Measurements from ENCODE around the gene ZNF394. TPM values are rescaled to one million over a fixed set of nuclear protein-coding genes. Genes with fewer than 3 reads are reported as not detected.
A peak's percentile ranks its signal among the peaks of the same experiment; 100 is the strongest.
"Not testable (repeated sequence)": the region's sequence is repeated elsewhere in the genome, so short reads cannot be mapped to it uniquely, and the experiment has no call there.

ZNF394 gene
- 15.8 TPM for total RNA-seq
- long read RNA-seq, transcript ZNF394-201 (3 exons, 2,179 nt), result major isoform, 56 of 65 reads
- long read RNA-seq, partial matches to known transcripts, result 0 of 65 reads
- long read RNA-seq, other reads (novel, unspliced or antisense), result 6 of 65 reads

DNA sequence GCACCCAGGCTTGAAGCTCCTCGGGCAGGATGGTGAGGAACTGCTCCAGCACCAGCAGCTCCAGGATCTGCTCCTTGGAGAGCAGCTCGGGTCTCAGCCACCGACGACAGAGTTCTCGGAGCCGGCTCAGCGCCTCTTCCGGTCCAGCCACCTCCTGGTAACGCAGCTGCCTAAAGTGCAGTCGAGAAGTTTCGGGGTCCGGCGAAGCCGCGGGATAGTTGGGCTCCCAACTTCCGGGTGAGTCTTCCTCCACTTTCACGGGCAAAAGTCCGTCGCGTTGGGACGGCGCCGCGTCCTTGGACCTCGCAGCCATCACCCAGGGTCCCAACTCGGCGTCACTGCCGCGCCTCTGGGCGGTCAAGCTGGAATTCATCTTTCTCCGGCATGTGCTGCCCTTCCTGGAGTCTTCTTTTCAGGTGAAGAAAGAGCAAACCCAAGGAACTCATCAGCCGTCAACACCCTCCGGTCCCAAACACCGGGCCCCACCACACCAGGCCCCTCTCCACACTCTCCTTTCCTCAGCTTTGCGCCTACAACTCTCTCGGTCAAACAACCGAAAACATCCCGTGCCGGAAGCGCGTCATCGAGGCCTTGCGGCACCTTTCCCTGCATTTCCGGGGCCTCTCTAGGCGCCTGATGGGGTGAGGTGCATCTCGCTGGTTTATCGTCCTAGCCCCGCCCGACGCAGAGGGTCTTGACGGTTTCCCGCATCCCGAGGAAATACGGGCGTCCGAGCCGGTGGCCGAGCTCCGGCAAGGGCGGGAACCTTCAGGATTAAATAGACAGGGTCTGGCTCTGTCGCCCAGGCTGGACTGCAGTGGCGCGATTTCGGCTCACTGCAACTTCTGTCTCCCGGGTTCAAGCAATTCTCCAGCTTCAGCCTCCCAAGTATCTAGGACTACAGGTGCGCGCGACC is at the start of gene ZNF394:
ZNF394 (minus strand) TSS at position 561 of the 916 bp plus-strand sequence; CDS start at position 373, 188 bp downstream.
- DNase-seq (peak; percentile 95), ATAC-seq (ENCODE audit: poor library complexity) (peak; percentile 72)
- intact Hi-C loops (cut with DNase I), result loop anchor here (10.0 kb wide), 1 partner anchor 55 kb away; the partner anchor contains the start of genes FAM200A and ZNF655

DNA sequence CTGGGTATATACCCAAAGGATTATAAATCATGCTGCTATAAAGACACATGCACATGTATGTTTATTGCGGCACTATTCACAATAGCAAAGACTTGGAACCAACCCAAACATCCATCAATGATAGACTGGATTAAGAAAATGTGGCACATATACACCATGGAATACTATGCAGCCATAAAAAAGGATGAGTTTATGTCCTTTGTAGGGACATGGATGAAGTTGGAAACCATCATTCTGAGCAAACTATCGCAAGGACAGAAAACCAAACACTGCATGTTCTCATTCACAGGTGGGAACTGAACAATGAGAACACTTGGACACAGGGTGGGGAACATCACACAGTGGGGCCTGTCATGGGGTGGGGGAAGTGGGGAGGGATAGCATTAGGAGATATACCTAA is 49.5 kb upstream of the ZNF394 start:
- ATAC-seq (ENCODE audit: poor library complexity); intact Hi-C loops (cut with DNase I); DNase-seq: not testable (repeated sequence)

DNA sequence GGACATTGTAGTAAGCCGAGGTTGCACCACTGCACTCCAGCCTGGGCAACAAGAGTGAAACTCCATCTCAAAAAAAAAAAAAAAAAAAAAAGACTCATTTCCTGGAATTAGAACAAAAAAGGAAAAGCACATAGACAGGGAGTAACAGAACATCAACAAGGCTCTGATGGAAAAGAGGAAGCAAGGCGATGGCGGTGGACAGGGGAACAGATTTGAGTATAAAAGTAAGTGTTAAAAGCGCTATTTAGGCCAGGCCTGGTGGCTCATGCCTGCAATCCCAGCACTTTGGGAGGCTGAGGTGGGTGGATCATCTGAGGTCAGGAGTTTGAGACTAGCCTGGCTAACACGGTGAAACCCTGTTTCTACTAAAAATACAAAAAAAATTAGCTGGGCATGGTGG is 45.2 kb upstream of the ZNF394 start:
- intact Hi-C loops (cut with DNase I); DNase-seq; ATAC-seq (ENCODE audit: poor library complexity): not testable (repeated sequence)

DNA sequence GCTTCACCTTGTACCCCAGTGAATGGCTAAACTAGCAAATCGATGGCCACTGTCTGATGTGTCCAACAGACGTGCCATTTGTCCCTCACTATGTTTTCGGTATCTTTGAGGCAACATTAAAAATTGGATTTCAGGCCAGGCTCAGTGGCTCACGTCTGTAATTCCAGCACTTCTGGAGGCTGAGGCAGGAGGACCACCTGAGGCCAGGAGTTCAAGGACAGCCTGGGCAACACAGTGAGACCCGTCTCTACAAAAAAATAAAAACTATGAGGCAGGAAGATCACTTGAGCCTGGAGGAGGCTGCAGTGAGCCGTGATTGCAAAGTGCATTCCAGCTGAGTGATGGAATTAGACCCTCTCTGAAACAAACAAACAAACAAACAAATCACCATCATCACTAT is 43.8 kb upstream of the ZNF394 start:
- intact Hi-C loops (cut with DNase I), result no loop called here
- no peak for ATAC-seq (ENCODE audit: poor library complexity)

DNA sequence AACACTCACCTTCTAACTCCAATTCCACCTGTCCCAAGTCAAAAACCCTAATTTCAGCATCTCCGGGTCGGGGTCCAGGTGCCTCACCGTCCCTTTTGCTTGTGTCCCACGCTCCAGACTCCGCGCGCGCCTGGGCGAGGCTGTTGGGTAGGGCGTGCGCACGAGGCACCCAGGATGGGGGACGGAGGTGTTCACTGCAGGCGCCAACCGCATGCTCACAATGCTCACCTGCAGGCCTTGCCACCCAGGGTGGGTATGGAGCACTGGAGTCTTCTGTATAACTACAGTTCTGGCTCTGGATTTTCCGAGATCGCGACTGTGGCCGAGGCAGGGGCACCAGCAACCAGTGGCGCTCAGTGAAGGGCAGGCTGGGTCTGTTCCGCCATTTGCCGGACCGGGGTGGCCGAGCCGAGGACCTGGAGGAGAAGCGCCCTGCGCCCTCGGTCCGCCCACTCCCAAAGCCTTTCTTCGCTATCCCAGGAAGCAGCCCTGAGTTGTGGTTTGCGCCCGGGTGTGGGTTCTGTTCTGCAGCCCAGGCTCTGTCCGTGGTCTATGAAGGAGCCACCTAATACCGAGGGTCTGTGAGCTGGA is 43.1 kb upstream of the ZNF394 start:
- no peak for DNase-seq
- intact Hi-C loops (cut with DNase I), result no loop called here
- no peak for ATAC-seq (ENCODE audit: poor library complexity)

More for the DNA sequence above, 43.8 kb upstream of the ZNF394 start:
- DNase-seq, result no peak

DNA sequence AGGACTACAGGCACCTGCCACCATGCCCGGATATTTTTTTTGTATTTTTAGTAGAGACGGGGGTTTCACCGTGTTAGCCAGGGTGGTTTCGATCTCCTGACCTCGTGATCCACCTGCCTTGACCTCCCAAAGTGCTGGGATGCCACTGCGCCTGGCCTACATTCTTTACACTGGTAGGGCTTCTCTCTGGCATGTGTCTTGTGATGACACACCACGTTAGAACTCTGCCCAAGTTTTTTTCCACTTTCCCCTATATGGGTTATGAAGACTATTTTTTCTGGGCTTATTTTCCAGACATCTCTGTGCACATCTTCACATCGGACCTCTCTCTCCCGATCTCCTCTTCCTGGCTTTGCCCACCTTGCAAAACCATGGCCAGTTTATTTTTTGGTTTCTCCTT is 41.1 kb upstream of the ZNF394 start:
- ATAC-seq (ENCODE audit: poor library complexity), result no peak

DNA sequence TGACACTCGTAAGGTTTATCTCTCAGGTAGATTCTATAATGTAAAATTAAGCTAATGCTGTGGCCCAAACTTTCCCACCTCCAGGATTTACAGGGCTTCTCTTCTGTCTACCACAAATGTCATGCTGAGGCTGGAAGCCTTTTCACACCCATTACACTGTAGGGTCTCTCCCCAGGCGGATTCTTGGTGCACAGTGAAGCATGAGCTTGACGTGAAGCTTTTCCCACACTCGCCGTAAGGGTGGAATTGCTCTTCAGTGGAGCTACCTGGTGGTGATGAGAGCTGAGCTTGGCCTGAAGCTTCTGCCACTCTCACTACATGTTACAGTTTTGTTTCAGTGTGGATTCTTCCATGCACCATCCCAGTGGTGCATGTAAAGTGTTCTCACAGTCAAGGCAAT is 40.5 kb upstream of the ZNF394 start:
- DNase-seq, result no peak
- intact Hi-C loops (cut with DNase I), result no loop called here
- no peak for ATAC-seq (ENCODE audit: poor library complexity)

More for the DNA sequence above, 41.1 kb upstream of the ZNF394 start:
- no peak for DNase-seq
- intact Hi-C loops (cut with DNase I), result no loop called here

DNA sequence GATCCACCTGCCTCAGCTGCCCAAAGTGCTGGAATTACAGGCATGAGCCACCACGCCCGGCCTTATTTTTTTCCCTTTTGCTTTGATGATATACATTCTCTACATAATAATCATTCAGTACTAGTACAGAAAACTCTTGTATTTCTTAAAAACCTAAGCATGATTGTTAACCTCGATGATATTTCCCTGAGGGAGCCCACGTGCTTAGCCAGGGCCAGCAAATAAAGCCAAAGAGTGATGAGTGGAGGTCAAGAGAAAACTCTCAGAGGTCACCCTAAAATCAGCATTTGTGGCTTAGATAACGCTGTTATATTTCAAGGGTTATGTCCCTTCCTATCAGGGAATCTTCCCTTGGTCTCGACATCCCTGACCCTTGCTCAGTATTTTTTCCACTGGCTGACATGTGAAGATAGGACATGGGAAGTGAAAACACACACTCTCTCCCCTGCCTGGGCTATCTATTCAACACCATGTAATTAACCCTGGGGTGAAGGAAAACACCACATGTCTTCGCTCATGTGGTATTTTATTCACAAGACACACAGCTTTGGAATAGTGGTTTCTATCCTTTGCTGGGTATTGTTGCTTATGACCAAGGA is 39.2 kb upstream of the ZNF394 start:
- intact Hi-C loops (cut with DNase I), result no loop called here
- ATAC-seq (ENCODE audit: poor library complexity) (no peak), DNase-seq (no peak)

DNA sequence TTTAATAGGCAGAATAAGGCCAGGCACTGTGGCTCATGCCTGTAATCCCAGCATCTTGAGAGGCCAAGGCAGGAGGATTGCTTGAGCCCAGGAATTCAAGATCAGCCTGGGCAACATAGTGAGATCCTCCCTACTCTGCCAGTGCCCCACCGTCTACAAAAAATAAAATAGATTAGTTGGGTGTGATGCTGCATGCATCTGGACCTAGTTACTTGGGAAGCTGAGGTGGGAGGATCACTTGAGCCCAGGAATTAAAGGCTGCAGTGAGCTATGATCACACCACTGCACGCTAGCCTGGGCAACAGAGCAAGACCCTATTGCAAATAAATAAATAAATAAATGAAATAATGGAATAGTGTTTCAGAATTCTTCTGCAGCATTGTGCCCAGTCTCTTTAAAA is 35.6 kb upstream of the ZNF394 start:
- ATAC-seq (ENCODE audit: poor library complexity), result no peak
- no peak for DNase-seq
- intact Hi-C loops (cut with DNase I), result no loop called here

DNA sequence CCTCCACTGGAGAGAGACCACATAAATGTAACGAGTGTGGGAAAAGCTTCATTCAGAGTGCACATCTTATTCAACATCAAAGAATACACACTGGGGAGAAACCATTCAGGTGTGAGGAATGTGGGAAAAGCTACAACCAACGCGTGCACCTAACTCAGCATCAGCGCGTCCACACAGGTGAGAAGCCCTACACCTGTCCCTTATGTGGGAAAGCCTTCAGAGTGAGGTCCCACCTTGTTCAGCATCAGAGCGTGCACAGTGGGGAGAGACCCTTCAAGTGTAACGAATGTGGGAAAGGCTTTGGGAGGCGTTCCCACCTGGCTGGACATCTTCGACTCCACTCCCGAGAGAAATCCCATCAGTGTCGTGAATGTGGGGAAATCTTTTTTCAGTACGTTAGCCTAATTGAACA is 31.3 kb upstream of the ZNF394 start:
- intact Hi-C loops (cut with DNase I), result no loop called here
- DNase-seq (no peak), ATAC-seq (ENCODE audit: poor library complexity) (no peak)

DNA sequence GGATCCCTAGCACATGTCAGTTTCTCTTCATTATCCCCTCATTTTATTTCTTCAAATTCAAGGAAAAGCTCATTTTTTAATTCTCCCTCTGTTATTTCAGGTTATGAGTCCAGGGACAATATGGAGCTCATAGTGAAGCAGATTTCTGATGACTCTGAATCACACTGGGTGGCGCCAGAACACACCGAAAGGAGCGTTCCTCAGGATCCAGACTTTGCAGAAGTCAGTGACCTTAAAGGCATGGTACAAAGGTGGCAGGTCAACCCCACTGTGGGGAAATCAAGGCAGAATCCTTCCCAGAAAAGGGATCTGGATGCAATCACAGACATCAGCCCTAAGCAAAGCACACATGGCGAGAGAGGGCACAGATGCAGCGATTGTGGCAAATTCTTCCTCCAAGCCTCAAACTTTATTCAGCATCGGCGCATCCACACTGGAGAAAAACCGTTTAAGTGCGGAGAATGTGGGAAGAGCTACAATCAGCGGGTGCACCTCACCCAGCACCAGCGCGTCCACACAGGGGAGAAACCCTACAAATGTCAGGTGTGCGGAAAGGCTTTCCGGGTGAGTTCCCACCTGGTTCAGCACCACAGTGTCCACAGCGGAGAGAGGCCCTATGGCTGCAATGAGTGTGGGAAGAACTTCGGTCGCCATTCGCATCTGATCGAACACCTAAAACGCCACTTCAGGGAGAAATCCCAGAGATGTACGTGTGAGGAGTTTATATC is 25.8 kb upstream of the ZNF394 start:
- intact Hi-C loops (cut with DNase I), result no loop called here
- ATAC-seq (ENCODE audit: poor library complexity) (no peak), DNase-seq (no peak)

DNA sequence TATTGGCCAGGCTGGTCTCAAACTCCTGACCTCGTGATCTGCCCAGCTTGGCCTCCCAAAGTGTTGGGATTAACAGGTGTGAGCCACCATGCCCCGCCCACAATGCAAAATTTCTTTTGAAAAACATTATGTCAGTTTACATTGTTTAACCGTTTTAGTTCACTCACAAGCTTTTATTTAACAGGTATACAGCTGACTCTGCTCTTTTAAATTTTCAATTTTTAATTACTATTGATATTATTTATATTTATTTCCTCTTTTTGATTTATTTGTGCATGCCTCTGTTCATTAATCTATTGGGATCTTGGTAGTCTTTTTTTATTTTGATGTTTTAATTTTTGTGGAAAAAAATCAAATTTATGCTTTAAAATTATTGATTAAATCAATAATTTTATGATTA is 21.3 kb upstream of the ZNF394 start:
- no peak for DNase-seq
- intact Hi-C loops (cut with DNase I), result no loop called here
- no peak for ATAC-seq (ENCODE audit: poor library complexity)

DNA sequence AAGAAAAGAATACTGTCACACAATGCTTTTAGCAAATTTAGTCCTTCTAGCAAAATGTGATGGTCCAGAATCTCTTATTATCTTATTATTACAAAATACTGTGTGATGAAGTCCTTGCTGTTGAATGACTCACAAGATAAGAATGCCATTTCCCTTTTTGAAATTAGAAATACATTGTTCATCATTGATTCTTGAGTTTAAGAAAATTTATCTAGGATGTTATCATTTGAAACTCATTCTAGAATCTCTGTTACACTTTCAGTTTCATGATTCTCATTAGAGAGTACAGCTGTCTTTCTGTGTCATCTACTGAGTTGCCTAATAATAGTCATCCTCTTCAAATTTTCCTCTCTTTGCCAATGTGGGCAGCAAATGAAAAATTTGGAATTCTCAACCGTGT is 14.0 kb upstream of the ZNF394 start:
- intact Hi-C loops (cut with DNase I), result no loop called here
- DNase-seq (no peak), ATAC-seq (ENCODE audit: poor library complexity) (no peak)

DNA sequence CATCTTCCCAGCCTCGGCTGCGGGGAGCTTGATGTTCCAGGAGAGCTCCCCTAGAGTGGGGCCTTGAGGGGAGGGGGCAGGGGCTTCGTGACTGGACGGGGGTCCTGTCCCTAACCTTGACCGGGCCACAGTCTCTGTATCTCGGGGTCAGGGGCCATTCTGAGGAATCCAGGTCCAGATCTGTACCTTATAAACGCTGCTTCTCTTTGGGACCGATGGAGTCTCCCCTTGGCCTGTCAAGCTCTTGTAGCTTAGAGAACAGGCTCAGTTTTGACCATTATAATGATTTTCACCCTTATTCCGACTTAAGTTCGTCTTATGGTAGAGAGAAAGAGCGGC is 5.2 kb upstream of the ZNF394 start:
- ATAC-seq (ENCODE audit: poor library complexity) (no peak), DNase-seq (no peak)
- intact Hi-C loops (cut with DNase I), result loop anchor here (10.0 kb wide), 1 partner anchor 50 kb away; the partner anchor contains the start of genes FAM200A and ZNF655

DNA sequence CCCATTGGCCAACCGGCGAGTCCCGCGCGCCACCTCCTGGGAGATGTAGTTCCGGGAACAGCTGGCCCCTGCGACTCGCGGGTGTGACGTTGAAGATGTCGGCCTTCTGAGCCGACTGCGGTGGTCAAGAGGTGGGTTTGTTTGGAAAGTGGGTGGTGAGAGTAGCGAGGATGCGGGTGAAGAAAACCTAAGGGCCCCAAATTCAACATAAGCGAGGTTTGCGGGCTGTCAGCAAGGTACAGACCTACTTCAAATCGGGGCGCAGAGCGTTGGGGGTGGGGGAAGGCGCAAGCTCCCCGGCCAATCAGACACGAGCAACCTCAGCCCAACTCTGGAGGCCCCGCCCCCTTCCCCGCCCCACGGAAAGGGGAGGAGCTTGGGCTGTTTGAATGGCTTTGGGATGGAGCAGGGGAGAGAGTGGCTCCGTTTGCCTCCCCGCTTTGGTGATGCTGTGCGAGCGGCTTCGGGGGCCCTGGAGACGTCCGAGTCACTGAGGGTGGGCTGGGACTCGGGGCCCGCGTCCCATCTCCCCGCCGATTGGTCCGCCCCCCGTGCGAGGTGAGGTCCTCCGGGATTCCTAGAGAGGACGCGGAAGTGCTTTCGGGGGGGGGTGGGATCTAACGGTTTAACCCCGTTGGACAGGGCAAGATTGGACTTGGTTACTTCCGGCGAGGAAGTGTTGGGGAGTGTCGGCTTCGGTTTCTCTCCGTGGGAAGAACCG is 4.7 kb upstream of the ZNF394 start, which contains the start of gene ZKSCAN5:
ZKSCAN5 (plus strand) TSS at position 60 of the 721 bp plus-strand sequence. CDS start 1,383 bp downstream, outside the sequence.
- ATAC-seq (ENCODE audit: poor library complexity) (peak; percentile 96), DNase-seq (peak; percentile 99)
- intact Hi-C loops (cut with DNase I), result loop anchor here (10.0 kb wide), 1 partner anchor 50 kb away; the partner anchor contains the start of genes FAM200A and ZNF655

DNA sequence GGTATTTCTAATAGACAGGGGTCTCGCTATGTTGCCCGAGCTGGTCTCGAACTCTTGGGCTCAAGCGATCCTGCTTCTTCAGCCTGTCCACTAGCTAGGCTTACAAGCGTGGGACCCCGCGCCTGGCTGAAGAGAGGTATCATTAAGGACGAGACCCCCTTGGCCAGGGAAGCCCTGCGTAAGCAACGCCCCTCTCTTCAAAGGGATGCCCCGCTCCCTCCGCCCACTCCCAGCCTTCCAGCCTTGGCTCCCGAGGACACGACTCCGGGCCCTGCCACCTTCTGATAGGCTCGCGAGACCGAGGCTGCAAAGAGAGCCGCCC is 4.2 kb upstream of the ZNF394 start:
- DNase-seq, result no peak
- ATAC-seq (ENCODE audit: poor library complexity), result no peak
- intact Hi-C loops (cut with DNase I), result loop anchor here (10.0 kb wide), 1 partner anchor 51 kb away; the partner anchor contains the start of genes FAM200A and ZNF655

DNA sequence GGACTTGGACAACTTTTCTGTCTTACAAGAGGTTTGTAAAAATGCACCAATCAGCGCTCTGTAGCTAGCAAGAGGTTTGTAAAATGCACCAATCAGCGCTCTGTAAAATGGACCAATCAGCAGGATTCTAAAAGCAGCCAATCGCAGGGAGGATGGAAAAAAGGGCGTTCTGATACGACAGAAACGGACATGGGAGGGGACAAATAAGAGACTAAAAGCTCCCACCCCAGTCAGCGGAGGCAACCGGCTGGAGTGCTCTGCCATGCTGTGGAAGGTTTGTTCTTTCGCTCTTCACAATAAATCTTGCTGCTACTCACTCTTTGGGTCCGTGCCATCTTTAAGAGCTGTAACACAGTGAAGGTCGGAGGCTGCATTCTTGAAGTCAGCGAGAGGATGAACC is 1.2 kb upstream of the ZNF394 start:
- DNase-seq; ATAC-seq (ENCODE audit: poor library complexity): not testable (repeated sequence)
- intact Hi-C loops (cut with DNase I), result loop anchor here (10.0 kb wide), 1 partner anchor 54 kb away; the partner anchor contains the start of genes FAM200A and ZNF655

DNA sequence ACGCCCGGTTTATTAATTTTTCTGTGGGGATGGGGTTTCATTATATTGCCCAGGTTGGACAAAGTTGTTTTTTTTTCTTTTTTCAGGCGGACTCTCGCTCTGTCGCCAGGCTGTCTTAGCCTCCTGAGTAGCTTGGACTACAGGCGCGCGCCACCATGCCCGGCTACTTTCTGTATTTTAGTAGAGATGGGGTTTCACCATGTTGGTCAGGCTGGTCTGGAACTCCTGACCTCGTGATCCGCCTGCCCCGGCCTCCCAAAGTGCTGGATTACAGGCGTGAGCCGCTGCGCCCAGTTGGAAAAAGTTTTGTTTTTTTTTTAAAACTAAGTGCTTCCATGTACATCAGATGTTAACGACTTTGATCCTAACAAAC is 542 bp upstream of the ZNF394 start:
- ATAC-seq (ENCODE audit: poor library complexity), result no peak
- DNase-seq, result no peak
- intact Hi-C loops (cut with DNase I), result loop anchor here (10.0 kb wide), 1 partner anchor 54 kb away; the partner anchor contains the start of genes FAM200A and ZNF655
